HG03457 (cell line): ENCODE results near the gene ZNF784.

ENCODE experiments used
- ATAC-seq: cut with Tn5 transposase; IDR thresholded peaks from one replicate; pipeline ENCODE4 v1.9.1; 2021; ENCODE audit warnings: moderate number of reproducible peaks; ENCODE audit not compliant: unreplicated experiment

Gene ZNF784

DNA sequence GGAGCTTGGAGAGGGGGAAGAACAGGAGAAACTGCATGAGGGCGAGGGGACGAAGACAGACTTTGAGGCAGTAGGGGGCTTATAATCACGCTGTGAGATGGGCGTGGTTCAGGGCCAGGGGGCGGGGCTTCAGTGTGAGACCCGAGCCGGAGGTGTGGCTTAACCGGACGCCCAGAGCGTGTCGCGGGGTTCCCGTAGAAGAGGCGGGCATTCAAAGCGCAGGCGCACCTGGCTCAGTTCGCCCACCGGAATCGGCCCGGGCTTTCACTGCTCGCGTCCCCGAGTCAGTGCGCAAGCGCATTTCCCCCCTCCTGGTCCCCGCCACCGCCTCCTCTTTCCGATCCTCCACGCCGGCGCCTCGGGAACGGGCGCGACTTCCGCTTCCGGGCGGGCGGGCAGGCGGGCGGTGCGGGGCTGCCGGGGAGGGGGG, 19.1 kb downstream of the ZNF784 start:
- peak; percentile 41 for ATAC-seq

DNA sequence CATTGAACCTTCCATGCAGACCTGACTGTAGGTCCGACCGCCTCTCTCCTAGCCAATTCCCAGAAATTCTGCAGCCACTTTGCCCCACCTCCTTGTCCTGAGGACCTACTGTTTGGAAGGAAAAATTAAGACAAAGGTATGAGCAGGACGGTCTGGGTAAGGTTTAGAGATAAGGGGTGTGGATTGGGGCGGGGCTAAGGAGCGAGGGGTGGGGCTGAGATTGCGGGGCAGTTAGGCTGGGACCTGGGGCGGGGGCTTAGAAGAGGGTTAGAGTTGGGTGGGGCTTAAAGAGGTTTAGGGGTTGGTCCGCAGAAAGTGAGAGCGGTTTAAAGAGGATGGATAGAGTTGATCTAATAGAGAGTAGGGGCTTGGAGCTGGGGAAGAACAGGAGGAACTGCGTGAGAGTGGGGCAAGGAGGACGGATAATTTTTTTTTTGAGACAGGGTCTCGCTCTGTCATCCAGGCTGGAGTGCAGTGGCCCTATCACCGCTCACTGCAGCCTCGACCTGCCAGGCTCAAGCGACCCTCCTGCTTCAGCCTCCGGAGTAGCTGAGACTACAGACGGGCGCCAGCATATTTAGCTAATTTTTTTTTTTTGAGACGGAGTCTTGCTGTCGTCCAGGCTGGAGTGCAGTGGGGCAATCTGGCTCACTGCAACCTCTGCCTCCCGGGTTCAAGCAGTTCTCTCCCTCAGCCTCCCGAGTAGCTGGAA, 20.6 kb downstream of the ZNF784 start:
- no peak for ATAC-seq

DNA sequence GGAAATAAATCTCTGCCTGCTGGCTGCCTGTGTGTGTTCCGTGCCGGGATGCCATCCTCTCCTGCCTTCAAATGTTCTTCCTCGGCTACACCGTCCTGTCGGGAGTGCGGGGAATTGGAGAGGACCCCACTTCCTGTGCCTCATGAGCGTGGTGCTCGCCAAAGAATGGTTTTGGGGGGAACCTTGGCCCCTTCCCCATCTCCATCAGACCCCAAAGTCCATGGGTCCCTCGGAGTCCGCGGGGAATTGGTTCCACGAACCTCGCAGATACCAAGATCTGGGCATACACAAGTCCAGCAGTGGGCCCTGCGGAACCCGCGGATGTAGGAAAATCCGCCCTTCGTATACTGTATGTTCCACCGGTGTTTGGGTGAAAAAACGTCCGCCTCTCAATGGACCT, 21.3 kb downstream of the ZNF784 start:
- ATAC-seq, result no peak

DNA sequence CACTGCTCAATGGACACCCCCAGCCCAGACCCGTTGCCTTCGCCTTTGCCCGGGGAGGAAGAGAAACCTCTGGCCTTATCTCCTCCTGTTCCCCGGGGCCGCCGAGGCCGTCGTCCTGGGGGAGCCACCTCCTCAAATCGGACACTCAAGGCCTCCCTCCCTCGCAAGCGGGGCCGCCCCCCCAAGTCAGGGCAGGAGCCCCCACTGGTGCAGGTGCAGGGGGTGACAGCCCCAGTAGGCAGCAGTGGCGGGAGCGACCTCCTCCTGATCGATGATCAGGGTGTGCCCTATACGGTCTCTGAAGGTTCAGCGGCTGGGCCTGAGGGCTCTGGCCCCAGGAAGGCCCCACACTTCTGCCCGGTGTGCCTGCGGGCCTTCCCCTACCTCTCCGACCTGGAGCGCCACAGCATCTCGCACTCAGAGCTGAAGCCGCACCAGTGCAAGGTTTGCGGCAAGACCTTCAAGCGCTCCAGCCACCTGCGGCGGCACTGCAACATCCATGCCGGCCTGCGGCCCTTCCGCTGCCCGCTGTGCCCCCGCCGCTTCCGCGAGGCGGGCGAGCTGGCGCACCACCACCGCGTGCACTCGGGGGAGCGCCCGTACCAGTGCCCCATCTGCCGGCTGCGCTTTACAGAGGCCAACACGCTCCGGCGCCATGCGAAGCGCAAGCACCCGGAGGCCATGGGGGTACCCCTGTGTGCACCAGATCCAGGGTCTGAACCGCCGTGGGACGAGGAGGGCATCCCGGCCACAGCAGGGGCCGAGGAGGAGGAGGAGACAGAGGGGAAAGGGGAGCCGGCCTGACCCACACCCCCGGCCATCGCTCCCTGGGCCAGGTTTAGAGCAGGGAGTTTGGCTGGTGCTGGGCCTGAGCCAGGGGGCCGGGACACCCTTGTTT, 22.0 kb downstream of the ZNF784 start:
- no peak for ATAC-seq

DNA sequence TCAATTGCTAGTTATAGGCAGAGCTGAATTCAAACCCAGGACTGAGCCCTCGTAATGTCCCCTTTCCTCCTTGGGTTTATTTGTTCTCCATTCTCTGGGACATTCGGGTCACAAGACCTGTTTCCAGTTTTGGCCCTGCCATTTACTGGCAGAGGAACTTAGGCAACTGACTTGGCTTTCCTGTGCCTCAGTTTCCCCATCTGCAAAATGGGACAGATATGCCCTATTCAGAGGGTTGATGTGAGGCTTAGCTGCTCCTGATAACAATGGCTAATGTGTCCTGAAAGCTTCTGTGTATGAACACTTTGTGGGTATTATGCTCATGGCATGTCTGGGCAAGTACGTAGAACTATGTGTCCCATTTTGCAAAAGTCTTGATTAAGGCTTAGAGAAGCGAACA, 23.3 kb downstream of the ZNF784 start:
- ATAC-seq, result no peak

DNA sequence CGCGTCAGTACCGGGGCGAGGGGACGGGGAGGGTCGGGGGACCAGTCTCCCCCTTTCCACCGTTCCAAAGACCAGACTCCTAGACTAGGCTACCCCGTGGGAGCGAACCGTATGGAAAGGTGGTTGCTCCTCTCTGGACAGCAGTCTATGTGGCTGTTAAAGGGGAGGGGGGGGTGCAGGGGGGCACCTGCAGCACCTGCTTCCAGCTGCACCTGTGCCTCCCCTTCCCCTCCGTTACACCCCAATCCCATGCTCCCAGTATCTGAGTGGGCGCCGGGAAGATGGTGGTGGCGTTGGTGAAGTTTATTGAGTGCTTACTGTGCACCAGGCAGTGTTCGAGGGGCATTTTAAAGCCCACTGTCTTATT, 23.7 kb downstream of the ZNF784 start:
- ATAC-seq, result no peak

DNA sequence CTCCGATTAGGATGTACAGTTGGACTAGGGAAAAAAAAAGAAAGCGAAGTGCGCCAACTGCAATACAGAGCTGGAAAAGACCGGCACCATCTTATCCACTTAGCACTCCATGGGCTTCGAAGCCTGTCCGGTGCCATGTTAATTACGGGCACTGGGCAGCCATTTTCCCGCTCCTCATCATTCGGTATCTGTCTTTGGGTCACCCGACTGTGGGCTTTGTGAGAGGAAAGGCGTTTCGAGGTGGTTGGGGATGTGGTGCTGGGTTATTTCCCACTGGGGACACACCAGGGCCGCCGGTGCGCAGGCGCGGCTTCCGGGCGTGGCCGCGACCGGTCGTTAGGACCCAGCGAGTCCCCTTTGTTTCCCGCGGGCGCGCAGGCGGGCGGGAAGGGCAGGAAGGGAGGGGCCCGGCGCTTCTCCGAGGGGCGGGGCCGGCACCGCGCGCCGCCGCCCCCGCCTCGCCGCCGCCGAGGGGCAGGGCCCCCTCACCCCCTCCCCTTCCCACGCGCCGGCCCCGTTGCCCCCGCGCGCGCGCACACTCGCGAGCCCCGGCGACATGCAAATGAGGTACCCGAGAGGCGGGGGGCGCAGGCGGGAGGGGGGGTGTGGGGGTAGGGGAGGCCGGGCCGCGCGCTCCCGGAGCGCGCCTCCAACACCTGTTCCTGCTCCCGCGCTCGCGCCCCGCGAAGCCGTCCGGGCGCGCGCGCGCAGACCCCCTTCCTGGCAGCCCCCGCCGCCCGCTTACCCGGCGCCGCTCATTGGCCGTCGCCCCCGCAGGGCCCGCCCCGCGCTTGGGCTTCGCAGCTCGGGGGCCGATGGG, 24.3 kb downstream of the ZNF784 start, which contains the start of gene ZNF524:
Gene ZNF524 (plus strand): TSS at position 447 of the 820 bp plus-strand sequence. CDS start 1,825 bp downstream, outside the sequence.
- peak; percentile 31 for ATAC-seq

DNA sequence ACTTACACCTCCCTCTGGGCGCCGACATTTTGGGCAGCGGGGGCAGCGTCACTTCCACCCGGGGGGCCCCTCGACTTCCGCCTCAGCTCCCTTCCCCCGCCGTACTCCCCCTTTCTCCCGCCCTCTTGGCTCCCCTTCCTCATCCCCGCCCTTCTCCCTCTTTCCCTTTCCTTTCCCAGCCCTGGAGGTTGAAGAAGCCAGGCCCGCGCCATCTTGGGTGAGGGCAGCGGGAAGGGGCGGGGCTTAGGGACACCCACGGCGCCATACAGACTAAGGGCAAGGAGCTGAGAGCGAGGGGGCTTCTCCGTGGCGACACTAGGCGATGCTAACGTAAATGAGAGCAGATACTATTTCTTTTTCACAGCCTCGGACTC, 24.9 kb downstream of the ZNF784 start, which contains the start of gene FIZ1:
Gene FIZ1 (minus strand): TSS at position 50 of the 374 bp plus-strand sequence. CDS start 1,652 bp downstream, outside the sequence.
- ATAC-seq, result peak; percentile 34

DNA sequence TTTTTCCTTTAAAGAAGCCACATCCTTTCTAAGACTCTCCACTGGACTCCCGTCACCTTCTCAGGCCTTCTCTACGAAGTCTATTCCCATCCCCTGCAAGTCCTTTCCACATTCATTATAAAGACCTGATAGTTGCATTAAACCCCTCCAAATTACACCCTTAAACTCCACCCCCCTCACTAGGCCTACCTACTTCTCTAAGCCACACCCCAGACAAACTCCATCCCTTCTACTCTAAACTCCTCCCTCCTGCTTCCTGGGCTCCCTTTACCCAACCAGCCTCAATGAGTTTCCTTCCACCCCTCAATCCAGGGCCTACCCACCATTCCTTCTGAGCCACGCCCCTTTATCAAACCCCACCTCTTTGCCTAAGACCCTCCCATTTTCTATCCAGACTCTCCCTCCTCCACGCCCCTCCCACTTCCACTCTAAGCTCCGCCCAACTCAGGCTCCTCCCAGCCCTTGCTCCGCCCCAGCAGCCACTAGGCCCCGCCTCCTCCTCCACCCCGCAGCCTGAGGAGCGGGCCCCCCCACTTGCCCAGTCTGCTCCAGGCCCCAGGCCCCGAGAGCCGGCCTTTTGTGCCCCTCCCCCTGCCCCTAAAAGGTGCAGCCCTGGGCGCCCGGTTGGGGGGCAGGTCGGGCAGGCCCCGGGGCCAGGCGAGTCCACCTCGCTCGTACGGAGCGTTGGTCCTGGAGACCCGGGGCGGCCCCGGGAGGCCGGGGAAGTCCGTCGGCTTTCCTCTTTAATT, 25.5 kb downstream of the ZNF784 start:
- ATAC-seq, result peak; percentile 38

DNA sequence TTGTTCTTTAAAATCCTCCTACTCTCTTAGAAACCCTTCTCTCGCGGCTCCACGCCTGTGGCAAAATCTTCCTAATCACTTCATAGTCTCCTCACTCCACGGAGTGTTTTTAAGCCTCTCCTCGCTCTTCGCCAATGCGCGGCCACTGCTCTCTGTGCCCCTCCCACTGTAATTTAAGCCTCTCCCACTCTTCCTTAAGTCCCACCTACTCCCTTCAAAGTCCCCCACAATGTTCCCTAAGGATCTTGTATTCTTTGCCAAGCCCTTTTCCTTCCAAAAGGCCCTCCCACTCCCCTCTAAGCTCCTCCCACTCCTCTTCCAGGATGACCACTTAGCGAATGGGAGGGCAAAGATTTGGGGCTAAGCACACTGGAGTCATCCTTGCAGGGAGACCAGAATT, 26.3 kb downstream of the ZNF784 start:
- ATAC-seq, result no peak

DNA sequence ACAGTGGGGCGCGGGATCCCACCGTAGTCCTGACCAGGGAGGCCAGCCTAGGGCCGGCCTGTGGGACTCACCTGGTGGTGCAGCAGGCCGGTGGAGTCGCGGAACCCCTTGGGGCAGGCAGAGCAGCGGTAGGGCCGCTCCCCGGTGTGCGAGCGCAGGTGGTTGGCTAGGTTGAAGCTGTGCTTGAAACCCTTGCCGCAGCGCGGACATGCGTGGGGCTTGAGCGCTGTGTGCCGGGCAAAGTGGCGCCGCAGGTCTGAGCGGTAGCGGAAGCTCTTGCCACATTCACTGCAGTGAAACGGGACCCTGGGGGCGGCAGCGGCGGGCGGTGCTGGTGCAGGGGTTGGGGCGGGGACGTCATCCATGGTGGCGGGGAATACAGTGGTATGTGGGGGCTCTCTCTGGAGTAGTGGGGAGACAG, 26.9 kb downstream of the ZNF784 start:
- ATAC-seq, result no peak

DNA sequence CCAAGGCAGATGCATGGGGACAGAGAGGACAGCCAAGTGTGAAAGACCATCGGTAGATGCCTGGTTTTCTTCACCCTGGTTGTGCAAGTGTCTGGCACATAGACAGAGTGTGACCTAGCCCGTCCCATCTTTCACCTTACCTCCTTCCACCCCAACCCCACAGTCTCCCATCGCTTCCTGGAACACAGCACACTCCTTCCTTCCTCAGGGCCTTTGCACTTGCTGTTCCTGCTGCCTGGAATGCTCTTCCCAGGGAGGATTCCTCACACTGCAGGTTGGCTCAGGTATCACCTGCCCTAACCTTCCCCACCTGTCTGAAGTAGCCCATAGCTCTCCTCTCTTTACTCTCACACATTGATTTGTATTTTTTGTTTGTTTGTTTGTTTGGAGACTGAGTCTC, 28.1 kb downstream of the ZNF784 start:
- ATAC-seq, result no peak

DNA sequence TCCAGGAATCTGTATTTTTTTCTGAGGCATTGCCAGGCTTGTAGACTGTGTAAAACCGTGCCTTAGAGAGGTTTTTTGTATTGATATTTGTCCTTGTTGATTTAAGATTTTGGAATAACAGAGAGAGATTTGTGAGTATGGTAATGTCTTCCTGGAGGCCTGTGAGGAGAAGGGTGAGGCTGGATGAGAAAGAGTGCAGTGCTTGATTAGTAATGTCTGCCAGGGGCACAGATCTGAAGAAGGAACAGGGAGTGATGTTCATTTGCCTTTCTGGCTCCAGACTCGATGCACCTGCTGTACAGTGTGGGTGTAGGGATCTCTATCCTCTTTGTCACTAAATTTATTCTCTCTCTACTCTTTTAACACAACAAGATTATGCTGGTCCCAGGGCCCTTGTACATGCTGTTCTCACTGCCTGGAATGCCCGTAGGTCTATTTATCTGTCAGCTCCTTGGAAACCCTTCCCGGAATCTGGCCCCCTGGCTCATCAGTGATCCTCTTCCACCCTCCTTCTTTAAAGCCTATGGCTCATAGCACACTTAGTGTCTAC, 29.3 kb downstream of the ZNF784 start:
- no peak for ATAC-seq

DNA sequence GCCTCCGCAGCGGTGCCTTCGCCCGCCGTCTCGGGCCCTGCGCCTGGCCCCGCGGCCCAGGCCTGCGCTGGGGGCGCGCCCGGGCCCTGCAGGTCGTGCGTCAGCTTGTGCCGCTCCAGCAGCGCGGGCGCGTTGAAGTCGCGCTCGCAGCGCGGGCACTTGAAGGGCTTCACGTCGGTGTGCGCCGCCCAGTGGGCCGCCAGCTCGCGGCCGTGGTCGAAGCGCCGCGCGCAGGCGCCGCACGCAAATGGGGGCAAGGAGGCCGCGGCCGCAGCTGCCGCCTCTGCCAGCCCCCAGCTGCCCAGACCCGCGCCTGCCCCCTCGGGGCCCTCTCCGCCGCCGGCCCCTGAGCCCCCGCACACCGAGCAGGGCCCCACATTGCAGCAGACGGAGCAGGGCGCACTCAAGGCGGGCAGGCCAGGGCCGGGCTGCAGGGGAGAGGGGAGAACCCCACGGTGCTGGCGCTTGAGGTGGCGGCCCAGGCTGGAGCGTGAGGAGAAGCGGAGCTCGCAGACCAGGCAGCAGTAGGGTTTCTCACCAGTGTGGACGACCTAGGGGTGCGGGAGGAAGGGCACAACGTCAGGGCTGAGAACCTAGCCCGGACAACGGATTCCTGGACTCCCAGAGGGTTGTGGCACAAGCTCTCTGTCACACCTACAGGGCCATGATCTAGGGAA, 31.1 kb downstream of the ZNF784 start:
- no peak for ATAC-seq

DNA sequence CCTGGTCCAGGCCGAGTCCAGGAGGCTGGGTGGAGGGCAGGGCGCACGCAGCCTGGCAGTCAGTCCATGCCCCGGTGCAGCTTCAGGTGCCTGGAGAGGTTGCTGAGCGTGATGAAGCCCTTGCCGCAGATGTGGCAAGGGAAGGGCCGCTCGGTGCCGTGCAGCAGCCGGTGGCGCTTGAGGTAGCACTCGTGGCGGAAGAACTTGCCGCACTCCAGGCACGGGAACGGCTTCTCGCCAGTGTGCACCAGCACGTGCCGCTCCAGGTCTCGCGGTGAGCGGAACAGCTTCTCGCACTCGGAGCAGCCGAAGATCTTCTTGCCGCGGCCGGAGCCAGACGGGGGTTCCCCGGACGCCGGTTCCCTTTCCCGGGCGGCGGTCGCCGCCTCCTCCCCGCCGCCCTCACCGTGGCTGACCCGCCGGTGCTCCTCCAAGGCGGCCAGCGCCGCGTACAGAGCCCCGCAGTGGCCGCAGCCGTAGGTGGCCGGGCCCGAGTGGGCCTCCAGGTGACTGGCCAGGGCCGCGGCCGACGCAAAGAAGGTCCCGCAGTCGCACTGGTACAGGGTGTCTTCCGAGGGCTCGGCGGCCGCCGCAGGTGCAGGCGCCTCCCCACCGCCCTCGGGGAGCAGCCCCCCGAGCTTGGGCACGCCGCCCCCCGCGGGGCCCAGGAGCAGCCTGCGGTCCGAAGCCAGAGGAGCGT, 31.8 kb downstream of the ZNF784 start:
- ATAC-seq, result no peak

DNA sequence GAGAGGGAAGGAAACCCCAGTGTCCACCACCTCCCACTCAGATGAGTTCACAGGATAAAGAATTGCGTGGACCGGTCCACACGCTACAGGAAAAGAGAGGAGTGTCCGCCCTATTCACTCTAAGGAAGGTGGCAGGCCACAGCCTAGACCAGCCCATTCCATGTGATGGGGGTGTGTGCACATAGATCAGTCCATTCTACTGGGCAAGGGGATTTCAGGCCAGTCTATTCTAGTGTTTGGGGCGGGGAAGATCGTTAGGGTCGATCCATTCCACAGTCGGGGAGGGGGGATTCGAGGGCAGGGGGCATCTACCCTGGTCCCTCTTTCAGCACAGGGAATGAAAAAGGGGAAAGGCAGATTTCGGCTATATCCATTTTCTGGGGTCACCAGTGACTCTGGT, 32.8 kb downstream of the ZNF784 start:
- ATAC-seq, result no peak

DNA sequence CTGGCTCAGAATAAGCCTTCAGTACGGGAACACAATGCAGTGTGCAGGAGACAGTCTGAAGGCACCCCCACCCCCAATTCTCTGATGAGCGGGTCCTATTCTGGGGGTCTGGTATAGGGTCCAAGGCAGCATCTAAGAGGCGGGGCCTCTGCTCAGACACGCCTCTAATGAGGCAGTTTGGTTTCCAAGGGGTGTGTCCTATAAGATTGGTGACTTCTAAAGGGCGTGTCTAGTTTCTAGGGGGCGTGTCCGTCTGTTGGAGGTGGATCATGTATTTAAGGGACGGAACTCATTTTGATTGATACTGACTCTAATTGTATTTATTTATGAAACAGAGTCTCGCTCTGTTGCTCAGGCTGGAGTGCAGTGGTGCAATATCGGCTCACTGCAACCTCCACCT, 33.7 kb downstream of the ZNF784 start:
- ATAC-seq, result no peak

DNA sequence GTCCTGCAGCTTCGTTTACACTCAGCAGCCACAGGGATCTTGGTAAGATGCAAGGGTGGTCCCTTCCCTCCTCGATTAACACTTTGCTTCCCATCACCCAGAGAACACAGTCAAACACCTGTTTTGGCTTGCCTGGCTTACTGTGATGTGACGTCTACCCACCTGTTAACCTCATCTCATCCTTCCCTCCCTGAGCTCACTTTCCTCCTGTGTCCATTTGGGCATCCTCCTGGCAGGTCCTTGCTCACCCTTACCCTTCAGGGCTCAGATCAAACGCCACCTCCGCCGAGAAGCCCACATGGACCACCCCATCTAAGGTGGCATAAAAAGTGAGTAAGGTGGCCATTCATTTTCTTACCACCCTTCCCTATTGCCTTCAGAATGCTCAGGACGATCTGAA, 34.3 kb downstream of the ZNF784 start:
- no peak for ATAC-seq

DNA sequence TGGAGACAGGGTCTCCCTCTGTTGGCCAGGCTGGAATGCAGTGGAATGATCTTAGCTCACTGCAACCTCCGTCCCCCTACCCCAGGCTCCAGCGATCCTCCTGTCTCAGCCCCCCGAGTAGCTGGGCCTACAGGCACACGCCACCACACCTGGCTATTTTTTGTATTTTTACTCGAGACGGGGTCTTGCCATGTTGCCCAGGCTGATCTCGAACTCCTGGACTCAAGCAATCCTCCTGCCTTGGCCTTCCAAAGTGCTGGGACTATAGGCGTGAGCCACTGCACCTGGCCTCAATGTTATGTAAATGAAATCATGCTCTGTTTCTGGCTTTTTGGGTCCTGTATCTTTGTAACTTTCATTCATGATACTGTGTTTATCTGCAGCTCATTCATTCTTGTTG, 35.6 kb downstream of the ZNF784 start:
- ATAC-seq, result no peak
